Fibroblast of mammary gland (primary cell): ENCODE data around the gene COPS8.

ENCODE experiments used
- DNase-seq: peaks from one replicate; pipeline ENCODE4 v3.0.0-alpha.2; 2010; ENCODE audit warnings: low read depth
- H3K4me3 ChIP-seq: 2 replicates; pipeline ENCODE4 v1.5.1; 2011; ENCODE audit warnings: low read depth, mild to moderate bottlenecking, low read length, moderate library complexity; ENCODE audit not compliant: control insufficient read depth
- CTCF ChIP-seq: conservative IDR thresholded peaks from 2 replicates; pipeline ENCODE4 v1.5.1; 2011; ENCODE audit warnings: low read depth, low read length, inconsistent platforms; ENCODE audit not compliant: control insufficient read depth, insufficient read depth

The COPS8 gene

GRCh38 chr2:237073552-237073951 lies 12.1 kb upstream of the COPS8 start:
- H3K4me3 ChIP-seq = no peak overlapping the region
- DNase-seq = peak; percentile 79
- no peak for TF ChIP-seq CTCF

GRCh38 chr2:237074211-237074993 lies 11.3 kb upstream of the COPS8 start:
- DNase-seq = no peak
- TF ChIP-seq CTCF = no peak
- no peak overlapping the region for H3K4me3 ChIP-seq

- no peak overlapping the region for H3K4me3 ChIP-seq
- TF ChIP-seq CTCF = no peak
- DNase-seq = no peak
Measured at GRCh38 chr2:237075749-237076599, 9.7 kb upstream of the COPS8 start.

GRCh38 chr2:237081596-237081995 lies 4.1 kb upstream of the COPS8 start:
- no peak overlapping the region for H3K4me3 ChIP-seq
- no peak for TF ChIP-seq CTCF
- DNase-seq = peak; percentile 38

- no peak for TF ChIP-seq CTCF
- no peak for DNase-seq
- no peak overlapping the region for H3K4me3 ChIP-seq
Measured at GRCh38 chr2:237083026-237083425, 2.7 kb upstream of the COPS8 start.

GRCh38 chr2:237084444-237084843 lies 1.2 kb upstream of the COPS8 start:
- H3K4me3 ChIP-seq = peak overlapping the region; percentile 93
- no peak for DNase-seq
- TF ChIP-seq CTCF = no peak
